Pancreas (tissue), 10 donors: ENCODE data around the gene PAK1IP1. TPM values are rescaled to one million over a fixed set of nuclear protein-coding genes. Genes with fewer than 3 reads are reported as not detected.
"Not testable (repeated sequence)": the region's sequence is repeated elsewhere in the genome, so short reads cannot be mapped to it uniquely, and the experiment has no call there.

Experiments
- ATAC-seq, 4 donors: fragments of 200-7000 bp; cut with Tn5 transposase; one replicate each; pipeline versions ENCODE4 v1.8.0 to v1.9.1; 2020; ENCODE audit warnings: mild to moderate bottlenecking in 4 of 4, moderate library complexity in 4 of 4
- DNase-seq, 6 donors: peaks; one replicate each; pipeline ENCODE4 v3.0.0-alpha.2; 2020
- FAIRE-seq: peaks from 2 replicates; lab custom pipeline; 2012; peaks lifted over from hg19 to GRCh38; lab: Jason Lieb, UNC
- H3K27ac ChIP-seq, 4 donors: fragments of 200-600 bp; sonication (generic); 1 replicate in 3 of 4; 2 replicates in 1 of 4; pipeline versions ENCODE4 v1.5.0 to v1.8.0; 2020
- H3K27me3 ChIP-seq, 4 donors: fragments of 200-600 bp; one replicate each; pipeline ENCODE4 v1.8.0; 2021
- H3K36me3 ChIP-seq, 3 donors: fragments of 200-600 bp; sonication (generic) in 1 of 3; one replicate each; pipeline versions ENCODE4 v1.5.0 to v1.8.0; 2020 to 2021
- H3K4me1 ChIP-seq, 3 donors: fragments of 200-600 bp; one replicate each; pipeline ENCODE4 v1.8.0; 2021
- H3K4me3 ChIP-seq, 4 donors: fragments of 200-600 bp; sonication (generic) in 2 of 4; one replicate each; pipeline versions ENCODE4 v1.5.0 to v1.8.0; 2020 to 2021
- H3K9me3 ChIP-seq, 4 donors: fragments of 200-600 bp; one replicate each; pipeline ENCODE4 v1.8.0; 2021
- WGBS, 2 donors: extraction: QIAGEN DNeasy Blood & Tissue Kit; methylation state at CpG; one replicate each; pipeline ENCODE4 v1.1.7; 2013; 5-methylcytosine and 5-hydroxymethylcytosine counted together
- intact Hi-C, 3 donors: fragments of 100-400 bp; cut with DNase I; formaldehyde crosslinking; loops; one replicate each; pipeline versions ENCODE4 v1.11.1 to v1.14.2; 2022
- polyA plus RNA-seq, 2 donors: library from polyadenylated mRNA; stranded (reverse); fragments of 200-250 nt; gene quantifications; one replicate each; pipeline ENCODE4 v1.2.3, GENCODE V29; 2013
- total RNA-seq, 6 donors: library from RNA; stranded (reverse); fragmentation: NEBNext Ultra II Directional in 4 of 6; extraction: Animal tissue kit (Norgen Biotek cat#: 25700) in 4 of 6; gene quantifications; one replicate each; pipeline versions ENCODE4 v1.2.1 to v1.2.4, GENCODE V29; 2021 to 2023
- TF ChIP-seq, protein P1 (sequence below), 4 donors: fragments of 200-600 bp; sonication (generic) in 3 of 4; IDR thresholded peaks; one replicate each; pipeline versions ENCODE4 v1.5.0 to v1.8.0; 2021; ENCODE audit warnings: antibody characterized with exemption in 4 of 4
- donor health status: healthy with polysubstance abuse.
- donor health status: DM: no; HTN: no; CAD: no; lungs with moderate emphysema.
- donor health status: DM: no; HTN: no; CAD: no.
- donor health status: control.
- donor health status: control.
- donor health status: Bipolar disorder and iron deficiency.
- donor health status: DM: yes; HTN: yes; CAD: no.
- donor health status: DM: no; HTN: no; CAD: no.
- donor health status: DM: no; HTN: no; CAD: no.
- donor health status: DM: yes; HTN: yes; CAD: no.

Gene PAK1IP1
- total and polyA plus RNA-seq, 8 donors = 2.4 to 7.3 (median 5.2) TPM

DNA sequence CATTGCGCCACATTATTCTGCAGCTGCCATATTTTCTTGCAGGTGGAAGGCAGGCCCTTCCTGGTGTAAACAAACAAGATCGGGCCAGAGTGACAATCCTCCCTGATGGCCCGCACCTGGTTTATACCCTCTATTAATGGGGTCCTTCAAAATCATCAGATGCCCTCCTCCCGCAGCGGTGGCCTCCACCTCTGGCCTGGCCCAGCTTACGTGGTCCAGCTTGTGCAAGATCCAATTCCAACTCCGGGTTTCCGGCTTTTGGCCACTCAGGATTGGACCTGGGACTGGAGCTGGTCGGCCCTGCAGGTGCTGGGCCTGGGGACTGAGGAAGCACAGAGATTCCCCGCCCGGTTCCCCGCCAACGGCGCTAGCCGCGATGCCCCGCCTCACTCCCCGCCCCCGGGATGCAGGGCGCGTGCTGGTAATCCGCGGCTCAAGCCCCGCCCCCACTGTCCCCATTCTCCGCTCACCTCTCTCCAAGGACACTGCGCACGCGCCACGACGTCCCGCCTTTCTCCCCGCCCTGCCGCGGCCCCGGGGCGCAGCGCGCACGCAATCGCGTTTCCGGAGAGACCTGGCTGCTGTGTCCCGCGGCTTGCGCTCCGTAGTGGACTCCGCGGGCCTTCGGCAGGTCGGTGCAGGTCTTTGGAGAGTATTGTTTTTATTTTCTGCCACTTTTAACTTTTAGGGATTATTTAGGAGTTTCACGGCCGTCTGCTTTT, 52.6 kb downstream of the PAK1IP1 start, which contains the start of gene TMEM14B:
Gene TMEM14B, plus strand, starts transcription at position 555 of the 722 bp plus-strand sequence. CDS start 1,441 bp downstream, outside the sequence.
- ATAC-seq (peak; percentile 98 to 100 (median 98)), FAIRE-seq (no peak), DNase-seq (peak; percentile 100)
- H3K27ac ChIP-seq = peak within 1 kb of the TSS; percentile 35 to 67 (median 64)
- H3K36me3 ChIP-seq = no peaks in the 10 kb centered on the region
- intact Hi-C loops = no loop called here
- H3K4me3 ChIP-seq = peak within 1 kb of the TSS; percentile 54 to 64 (median 60)
- WGBS, 2 donors = 1% methylated on average over 48 to 52 of the region's 52 CpGs
- peaks cover 0 to 16% (median 9%) of the 10 kb centered on the region in 3 donors for H3K4me1 ChIP-seq
- no peaks in the 10 kb centered on the region for H3K27me3 ChIP-seq
- no peaks in the 10 kb centered on the region for H3K9me3 ChIP-seq
- TF ChIP-seq, protein P1, sequence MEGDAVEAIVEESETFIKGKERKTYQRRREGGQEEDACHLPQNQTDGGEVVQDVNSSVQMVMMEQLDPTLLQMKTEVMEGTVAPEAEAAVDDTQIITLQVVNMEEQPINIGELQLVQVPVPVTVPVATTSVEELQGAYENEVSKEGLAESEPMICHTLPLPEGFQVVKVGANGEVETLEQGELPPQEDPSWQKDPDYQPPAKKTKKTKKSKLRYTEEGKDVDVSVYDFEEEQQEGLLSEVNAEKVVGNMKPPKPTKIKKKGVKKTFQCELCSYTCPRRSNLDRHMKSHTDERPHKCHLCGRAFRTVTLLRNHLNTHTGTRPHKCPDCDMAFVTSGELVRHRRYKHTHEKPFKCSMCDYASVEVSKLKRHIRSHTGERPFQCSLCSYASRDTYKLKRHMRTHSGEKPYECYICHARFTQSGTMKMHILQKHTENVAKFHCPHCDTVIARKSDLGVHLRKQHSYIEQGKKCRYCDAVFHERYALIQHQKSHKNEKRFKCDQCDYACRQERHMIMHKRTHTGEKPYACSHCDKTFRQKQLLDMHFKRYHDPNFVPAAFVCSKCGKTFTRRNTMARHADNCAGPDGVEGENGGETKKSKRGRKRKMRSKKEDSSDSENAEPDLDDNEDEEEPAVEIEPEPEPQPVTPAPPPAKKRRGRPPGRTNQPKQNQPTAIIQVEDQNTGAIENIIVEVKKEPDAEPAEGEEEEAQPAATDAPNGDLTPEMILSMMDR (IDR thresholded peaks at IDR 0.05) = no peak

DNA sequence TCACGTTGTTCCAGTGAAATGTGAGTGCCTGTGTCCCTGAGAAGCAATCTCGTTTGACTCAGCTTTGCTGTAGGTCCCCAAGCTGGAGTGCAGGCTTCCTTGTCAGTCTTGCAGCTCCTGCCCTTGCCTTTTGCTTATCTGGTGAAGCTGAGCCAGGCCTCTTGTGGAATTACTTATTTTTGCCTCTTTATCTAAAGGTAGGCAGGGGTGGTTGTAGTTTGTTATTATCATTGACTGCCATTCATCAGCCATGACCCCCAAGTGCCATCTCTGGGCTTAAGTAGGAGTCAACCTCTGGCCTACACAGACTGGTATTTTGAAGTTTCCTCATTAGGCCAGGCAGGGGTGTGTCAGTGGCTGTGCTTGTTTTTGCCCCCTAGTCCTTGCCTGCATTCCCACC, 55.0 kb downstream of the PAK1IP1 start:
- no peaks in the 10 kb centered on the region for H3K36me3 ChIP-seq
- ATAC-seq = no peak
- H3K4me1 ChIP-seq = peaks cover 0 to 16% (median 9%) of the 10 kb centered on the region in 3 donors
- H3K9me3 ChIP-seq = no peaks in the 10 kb centered on the region
- 27 to 31% methylated on average over 2 of the region's 2 CpGs for WGBS, 2 donors
- intact Hi-C loops = no loop called here
- no peak overlapping the region for H3K4me3 ChIP-seq
- TF ChIP-seq, protein P1 (IDR thresholded peaks at IDR 0.05) = no peak
- FAIRE-seq = no peak
- H3K27me3 ChIP-seq = no peaks in the 10 kb centered on the region
- DNase-seq = no peak
- no peak overlapping the region for H3K27ac ChIP-seq

DNA sequence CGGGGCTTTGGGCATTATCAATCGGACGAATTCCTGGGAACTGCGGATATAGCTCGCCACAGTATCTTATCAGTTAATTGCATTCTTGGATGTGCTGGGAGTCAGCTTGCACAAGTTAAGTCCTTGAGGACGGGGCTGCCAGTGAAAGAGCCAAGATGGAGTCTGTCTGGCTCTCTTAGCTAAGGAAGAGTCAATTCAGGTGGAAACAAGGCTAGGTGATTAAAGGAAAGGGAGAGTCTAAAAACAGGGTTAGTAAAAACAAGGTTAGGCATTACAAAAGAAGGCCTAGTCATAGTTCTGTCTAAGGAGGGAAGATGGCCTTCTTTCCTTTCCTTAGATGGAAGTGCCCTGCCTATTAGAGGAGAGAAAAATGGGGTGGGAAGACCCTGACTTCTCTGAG, 55.8 kb downstream of the PAK1IP1 start:
- FAIRE-seq, intact Hi-C loops: not testable (repeated sequence)
- WGBS, 2 donors = 61% methylated on average over 6 of the region's 6 CpGs

DNA sequence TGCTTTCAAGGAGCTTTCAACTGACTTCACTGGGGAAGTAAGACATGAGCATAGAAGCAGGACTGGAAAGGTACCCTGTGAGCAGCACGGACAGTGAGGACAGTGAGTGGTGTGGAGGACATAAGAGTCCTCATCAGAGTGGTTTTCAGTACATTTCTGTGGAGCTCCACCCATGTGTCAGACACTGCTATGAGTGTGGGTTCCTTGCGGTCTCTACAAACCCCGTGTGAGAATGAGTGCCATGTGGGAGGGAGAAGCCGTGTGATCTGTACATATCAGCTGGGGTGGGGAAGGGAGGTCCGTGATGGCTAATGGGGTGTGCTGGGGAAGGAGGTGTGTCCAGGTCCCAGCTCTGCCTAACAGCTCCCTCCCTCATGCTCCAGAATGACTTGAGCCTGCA, 57.0 kb downstream of the PAK1IP1 start:
- DNase-seq, H3K9me3 ChIP-seq, H3K27me3 ChIP-seq, H3K4me3 ChIP-seq, intact Hi-C loops, H3K27ac ChIP-seq, ATAC-seq, H3K36me3 ChIP-seq, FAIRE-seq: not testable (repeated sequence)
- H3K4me1 ChIP-seq = peaks cover 0 to 16% (median 9%) of the 10 kb centered on the region in 3 donors
- 83 to 93% methylated on average over 5 of the region's 5 CpGs for WGBS, 2 donors

More for the DNA sequence above, 55.8 kb downstream of the PAK1IP1 start:
- not testable (repeated sequence) for H3K27ac ChIP-seq, H3K36me3 ChIP-seq, ATAC-seq, H3K27me3 ChIP-seq, H3K4me3 ChIP-seq, DNase-seq, H3K9me3 ChIP-seq
- peaks cover 0 to 16% (median 9%) of the 10 kb centered on the region in 3 donors for H3K4me1 ChIP-seq

DNA sequence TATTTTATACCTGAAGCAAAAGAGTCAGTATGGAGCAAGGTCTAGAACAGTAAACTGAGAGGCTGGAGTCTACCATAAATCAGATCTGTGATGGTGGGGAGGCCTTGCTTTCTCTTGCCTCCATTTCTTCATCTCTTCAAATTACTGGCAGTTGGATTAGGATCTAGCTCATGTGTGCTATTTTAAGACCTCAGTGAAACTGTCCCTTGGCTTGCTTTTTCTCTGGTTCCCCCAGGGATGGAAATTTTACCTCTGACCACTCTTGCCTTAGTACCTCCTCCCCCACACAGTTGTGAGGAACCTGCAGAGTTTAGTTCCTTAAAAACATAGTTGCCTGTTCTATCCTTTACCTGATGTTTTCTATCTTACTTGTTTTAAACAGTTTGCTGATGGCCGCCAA, 61.3 kb downstream of the PAK1IP1 start:
- Histone ChIP-seq H3K27me3 (no peaks in the 10 kb centered on the region), H3K27ac (no peak overlapping the region), H3K4me3 (no peak overlapping the region), H3K4me1 (no peaks in the 10 kb centered on the region), H3K9me3 (no peaks in the 10 kb centered on the region), H3K36me3 (peaks cover 0 to 7% (median 0%) of the 10 kb centered on the region in 3 donors)
- DNase-seq (no peak), FAIRE-seq (no peak), ATAC-seq (no peak)
- intact Hi-C loops = no loop called here
- TF ChIP-seq, protein P1 (IDR thresholded peaks at IDR 0.05) = no peak
- 85 to 86% methylated on average over 1 of the region's 1 CpG for WGBS, 2 donors

Other genes with a start within 250 kb of the PAK1IP1 start
- gene GCNT2, start 173.6 kb upstream of the PAK1IP1 start, total RNA-seq = 1 to 10 TPM; 1.5 to 8.3 (median 2.8) TPM
- 1 to 10 TPM in 1 of 2 donors, under 1 TPM in 1; 0.91 to 1.5 TPM for gene GCNT2, start 173.6 kb upstream of the PAK1IP1 start, polyA plus RNA-seq
- gene C6orf52, start 356 bp upstream of the PAK1IP1 start, total RNA-seq = 1 to 10 TPM in 2 of 6 donors, under 1 TPM in 4; 0.62 to 2.4 (median 0.95) TPM
- 1 to 10 TPM in 1 of 2 donors, under 1 TPM in 1; 0.80 to 2.7 TPM for gene C6orf52, start 356 bp upstream of the PAK1IP1 start, polyA plus RNA-seq
- 10 to 100 TPM; 25.4 to 54.9 (median 36.5) TPM for gene TMEM14C, start 28.1 kb downstream of the PAK1IP1 start, total RNA-seq
- 10 to 100 TPM; 54.5 to 79.0 TPM for gene TMEM14C, start 28.1 kb downstream of the PAK1IP1 start, polyA plus RNA-seq
- gene TMEM14B, start 52.8 kb downstream of the PAK1IP1 start, total RNA-seq = 10 to 100 TPM; 25.9 to 39.0 (median 33.5) TPM
- 10 to 100 TPM; 37.0 to 52.1 TPM for gene TMEM14B, start 52.8 kb downstream of the PAK1IP1 start, polyA plus RNA-seq
- gene MAK, start 143.6 kb downstream of the PAK1IP1 start, total RNA-seq = under 1 TPM; 0.05 to 0.25 (median 0.09) TPM
- under 1 TPM; 0.08 to 0.33 TPM for gene MAK, start 143.6 kb downstream of the PAK1IP1 start, polyA plus RNA-seq
- gene GCM2, start 187.1 kb downstream of the PAK1IP1 start, total RNA-seq = not detected
- gene GCM2, start 187.1 kb downstream of the PAK1IP1 start, polyA plus RNA-seq = not detected
- gene SYCP2L, start 192.1 kb downstream of the PAK1IP1 start, total RNA-seq = 1 to 10 TPM; 1.1 to 1.9 (median 1.4) TPM
- 1 to 10 TPM; 1.1 to 2.3 TPM for gene SYCP2L, start 192.1 kb downstream of the PAK1IP1 start, polyA plus RNA-seq